ENCODE measurements around the gene SP110.
A peak's percentile ranks its signal among the peaks of the same experiment; 100 is the strongest.
"Not testable (repeated sequence)": the region's sequence is repeated elsewhere in the genome, so short reads cannot be mapped to it uniquely, and the experiment has no call there.

Gene SP110

DNA sequence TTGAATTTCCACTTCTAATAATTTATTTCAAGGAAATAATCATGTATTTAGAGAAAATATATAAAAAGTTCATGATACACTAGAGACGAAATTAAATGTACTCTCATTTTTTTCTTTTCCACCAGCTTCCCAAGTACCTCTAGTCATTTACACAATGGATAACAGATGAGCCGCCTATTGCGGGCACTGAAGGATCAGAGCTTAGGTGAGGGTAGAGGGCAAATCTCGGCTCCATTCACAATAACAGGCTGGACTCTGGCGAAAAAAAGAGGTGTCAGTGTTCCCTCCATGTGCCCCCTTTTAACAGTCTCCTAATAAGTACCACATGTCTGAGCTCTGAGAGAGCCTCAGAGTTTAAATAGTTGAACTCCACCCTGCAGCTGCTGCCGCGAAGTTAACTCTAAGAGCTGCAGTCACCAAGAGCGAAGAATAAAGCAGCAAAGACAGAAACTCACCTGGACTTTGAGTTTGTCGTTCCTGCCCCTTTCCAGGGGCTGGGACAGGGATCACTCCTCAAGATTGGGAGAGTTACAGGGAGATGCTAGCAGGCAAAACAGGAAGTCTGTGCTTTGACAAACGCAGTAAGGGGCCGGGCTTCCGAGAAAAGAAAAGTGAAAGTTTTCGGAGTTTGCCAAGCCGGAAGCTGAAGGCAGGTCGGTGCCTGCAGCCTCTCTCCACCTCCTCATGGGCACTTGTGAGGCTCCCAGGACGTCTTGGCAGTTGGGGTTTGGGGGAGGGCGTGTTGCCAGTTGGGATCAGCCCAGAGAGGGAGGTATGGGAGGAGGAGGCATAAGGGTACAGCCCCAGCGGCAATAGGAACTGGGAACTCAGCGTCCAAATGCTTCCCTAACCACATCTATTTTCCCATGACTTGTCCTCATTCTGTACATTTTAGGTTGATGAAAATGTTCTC is at the start of gene SP110:
TSS of gene SP110 (minus strand) at position 566 of the 913 bp plus-strand sequence. CDS start 3,057 bp downstream, outside the sequence.
- peak; percentile 42 for DNase-seq (ENCODE audit: low read depth, low spot score)

DNA sequence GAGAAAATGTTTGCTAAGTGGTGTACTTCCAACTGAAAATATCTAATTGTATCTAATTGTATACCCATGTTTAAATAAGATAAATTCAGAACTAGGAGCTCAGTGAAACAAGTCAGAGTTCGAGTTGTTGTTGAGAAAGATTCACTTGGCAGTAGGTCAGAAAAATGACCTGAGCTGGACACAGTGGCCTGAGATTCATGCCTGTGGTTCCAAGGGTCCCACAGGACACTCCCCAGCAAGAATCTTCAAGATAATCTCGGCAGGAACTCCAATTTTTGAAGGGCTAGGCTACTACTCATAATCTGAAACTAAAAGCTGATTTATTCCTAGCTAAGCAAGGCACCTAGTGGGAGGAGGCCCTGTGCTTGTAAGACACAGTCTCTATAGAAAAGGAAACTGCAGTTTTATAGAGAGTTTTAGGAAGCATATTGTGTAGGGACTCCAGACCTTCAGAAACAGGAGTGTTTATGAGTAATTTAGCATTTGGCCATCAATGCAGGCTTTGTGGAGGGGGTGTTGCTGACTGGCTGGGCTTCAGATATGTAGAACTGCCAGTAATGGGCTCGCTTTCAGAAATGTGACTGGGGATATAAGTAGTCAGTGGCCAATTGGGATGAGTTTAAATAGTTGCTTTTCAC is 48.9 kb upstream of the SP110 start:
- no peak for DNase-seq (ENCODE audit: low read depth, low spot score)

- DNase-seq (ENCODE audit: low read depth, low spot score), result no peak
Observed at GRCh38 chr2:230267556-230267955, 47.8 kb upstream of the SP110 start.

GRCh38 chr2:230267059-230267458 is 47.3 kb upstream of the SP110 start:
- DNase-seq (ENCODE audit: low read depth, low spot score), result no peak

DNA sequence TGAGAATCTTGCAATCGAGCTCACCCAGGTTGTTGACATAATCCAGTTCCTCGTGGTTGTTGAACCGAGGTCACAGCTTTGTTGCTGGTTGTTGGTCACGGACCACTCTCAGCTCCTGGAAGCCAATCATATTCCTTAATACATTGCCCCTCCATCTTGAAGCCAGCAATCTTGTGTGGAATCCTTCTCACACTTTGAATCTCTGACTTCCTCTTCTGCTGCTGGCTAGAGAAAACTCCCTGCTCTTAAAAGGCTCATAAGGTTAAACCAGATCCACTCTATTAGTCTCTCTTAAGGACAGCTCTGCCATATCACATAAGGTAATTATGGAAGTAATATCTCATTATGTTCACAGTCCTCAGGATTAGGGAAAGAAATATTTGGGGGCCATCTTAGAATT is 46.9 kb upstream of the SP110 start:
- DNase-seq (ENCODE audit: low read depth, low spot score), result no peak

- not testable (repeated sequence) for DNase-seq (ENCODE audit: low read depth, low spot score)
Observed at GRCh38 chr2:230264945-230265344, 45.2 kb upstream of the SP110 start.

- no peak for DNase-seq (ENCODE audit: low read depth, low spot score)
Observed at GRCh38 chr2:230262246-230262645, 42.5 kb upstream of the SP110 start.

DNA sequence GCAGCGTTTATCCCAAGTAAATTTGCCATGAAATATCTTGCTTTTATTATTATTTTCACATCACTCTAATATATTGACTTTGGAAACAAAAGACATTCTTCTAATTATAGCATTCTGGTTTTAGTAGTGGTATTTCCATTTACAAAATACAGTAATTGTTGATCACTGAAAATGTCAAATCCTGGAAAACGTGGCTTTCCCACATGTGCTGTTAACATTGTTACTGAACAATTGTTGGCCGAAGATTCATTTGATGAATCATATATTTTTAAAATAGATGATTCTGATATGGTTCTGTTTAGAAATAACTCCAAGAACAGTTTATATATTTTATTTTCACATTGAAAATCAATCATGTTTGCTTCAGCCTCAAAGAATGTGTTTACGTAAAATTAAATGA is 38.7 kb upstream of the SP110 start:
- DNase-seq (ENCODE audit: low read depth, low spot score), result no peak

GRCh38 chr2:230256733-230257332 is 37.0 kb upstream of the SP110 start:
- DNase-seq (ENCODE audit: low read depth, low spot score), result no peak

DNA sequence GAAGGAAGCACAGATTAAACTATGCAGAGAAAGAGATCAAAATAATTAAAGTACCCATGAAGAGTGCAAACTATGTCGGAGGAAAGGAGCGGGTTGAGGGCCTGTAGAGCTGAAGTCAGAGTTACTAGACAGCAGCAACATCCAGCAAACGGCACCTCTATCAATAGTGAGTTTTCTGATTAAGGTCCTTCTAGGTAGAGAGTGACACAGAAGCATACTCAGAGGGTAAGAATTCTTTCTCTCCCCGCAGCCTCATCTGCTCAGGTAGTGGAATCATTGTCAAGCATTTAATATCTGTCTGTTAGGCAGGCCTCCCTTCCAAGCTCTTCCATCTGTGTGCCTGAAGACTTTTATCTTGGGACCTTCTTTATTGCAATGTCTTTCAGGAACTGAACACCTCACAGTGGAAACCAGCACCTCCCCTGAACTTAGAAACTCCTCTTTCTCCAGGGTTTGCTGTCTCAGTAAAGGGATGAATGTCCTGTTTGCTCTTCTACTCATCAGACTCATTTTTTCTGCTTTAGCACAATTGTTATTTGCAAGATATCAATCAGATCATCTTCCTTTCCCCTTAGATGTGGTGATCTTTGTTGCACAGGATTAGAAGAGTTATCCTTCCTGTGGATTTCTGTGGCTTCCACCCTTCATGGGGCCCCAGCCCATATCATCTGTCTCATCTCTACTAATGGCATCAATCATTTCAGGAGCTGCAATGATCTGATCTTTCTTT is 34.5 kb upstream of the SP110 start:
- DNase-seq (ENCODE audit: low read depth, low spot score), result no peak

- no peak for DNase-seq (ENCODE audit: low read depth, low spot score)
Observed at GRCh38 chr2:230250231-230250630, 30.4 kb upstream of the SP110 start.

DNA sequence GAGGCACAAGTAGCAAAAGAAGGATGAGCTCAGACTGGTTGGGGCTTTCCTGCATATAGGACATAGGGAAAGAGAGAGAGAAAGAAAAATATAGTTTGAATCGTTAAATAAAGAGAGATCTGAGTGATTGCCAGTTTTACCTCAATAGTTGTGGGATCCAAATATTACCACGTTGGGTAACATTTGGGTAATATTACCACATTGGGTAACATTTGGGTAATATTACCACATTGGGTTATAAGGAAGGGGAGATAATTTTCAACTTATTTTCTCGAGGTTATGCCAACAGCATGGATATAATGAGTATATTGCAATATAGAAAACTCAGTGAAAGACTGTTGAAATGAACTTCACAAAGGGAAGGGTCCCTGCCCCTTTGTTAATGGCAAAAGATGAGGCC is 26.4 kb upstream of the SP110 start:
- no peak for DNase-seq (ENCODE audit: low read depth, low spot score)

GRCh38 chr2:230244211-230244610 is 24.4 kb upstream of the SP110 start:
- no peak for DNase-seq (ENCODE audit: low read depth, low spot score)

GRCh38 chr2:230234845-230235244 is 15.1 kb upstream of the SP110 start:
- no peak for DNase-seq (ENCODE audit: low read depth, low spot score)

DNA sequence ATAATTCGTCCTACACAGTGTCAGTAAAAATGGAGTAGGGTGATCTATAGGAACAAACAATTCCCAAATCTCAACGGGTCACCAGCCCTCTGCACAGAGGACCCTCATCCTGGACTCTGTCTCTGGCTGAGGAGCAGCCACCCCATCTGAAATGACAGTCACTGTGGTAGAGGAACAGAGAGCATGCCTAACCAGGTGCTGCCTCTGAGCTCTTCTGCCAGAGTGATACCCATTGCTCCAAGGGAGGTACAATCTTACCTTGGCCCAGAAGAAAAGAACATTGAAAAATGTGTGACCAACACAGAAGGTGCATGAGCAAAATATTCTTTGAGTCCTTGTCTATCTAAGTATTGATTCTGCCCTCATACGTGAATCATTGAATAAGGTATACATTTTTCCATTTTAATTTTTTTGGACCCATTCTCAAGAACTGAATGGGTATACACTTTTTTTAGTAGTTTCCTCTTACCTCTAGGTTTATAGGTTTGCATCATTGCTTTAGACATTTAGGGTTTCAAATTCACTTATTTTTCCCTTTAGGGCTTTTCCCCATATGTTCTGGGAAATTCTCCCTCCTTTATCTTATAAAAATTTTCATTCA is 14.4 kb upstream of the SP110 start:
- DNase-seq (ENCODE audit: low read depth, low spot score), result no peak

DNA sequence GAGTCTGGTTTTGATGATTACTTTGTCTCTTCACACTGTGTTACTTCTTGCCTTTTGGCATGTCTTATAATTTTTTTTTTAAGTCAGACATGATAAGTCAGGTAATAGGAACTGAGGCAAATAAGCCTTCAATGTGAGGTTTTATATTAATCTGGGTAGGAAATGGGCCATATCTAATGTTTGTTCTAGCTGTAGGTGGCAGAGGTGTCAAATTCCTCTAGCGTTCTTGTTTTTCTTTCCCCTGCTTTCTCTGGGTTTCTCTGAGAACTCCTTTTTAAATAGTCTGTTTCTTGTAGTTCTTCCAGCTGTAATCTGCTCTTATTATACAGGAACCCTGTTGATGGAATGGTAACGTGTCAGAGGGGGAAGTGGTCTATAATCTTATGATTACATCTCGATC is 11.5 kb upstream of the SP110 start:
- no peak for DNase-seq (ENCODE audit: low read depth, low spot score)

DNA sequence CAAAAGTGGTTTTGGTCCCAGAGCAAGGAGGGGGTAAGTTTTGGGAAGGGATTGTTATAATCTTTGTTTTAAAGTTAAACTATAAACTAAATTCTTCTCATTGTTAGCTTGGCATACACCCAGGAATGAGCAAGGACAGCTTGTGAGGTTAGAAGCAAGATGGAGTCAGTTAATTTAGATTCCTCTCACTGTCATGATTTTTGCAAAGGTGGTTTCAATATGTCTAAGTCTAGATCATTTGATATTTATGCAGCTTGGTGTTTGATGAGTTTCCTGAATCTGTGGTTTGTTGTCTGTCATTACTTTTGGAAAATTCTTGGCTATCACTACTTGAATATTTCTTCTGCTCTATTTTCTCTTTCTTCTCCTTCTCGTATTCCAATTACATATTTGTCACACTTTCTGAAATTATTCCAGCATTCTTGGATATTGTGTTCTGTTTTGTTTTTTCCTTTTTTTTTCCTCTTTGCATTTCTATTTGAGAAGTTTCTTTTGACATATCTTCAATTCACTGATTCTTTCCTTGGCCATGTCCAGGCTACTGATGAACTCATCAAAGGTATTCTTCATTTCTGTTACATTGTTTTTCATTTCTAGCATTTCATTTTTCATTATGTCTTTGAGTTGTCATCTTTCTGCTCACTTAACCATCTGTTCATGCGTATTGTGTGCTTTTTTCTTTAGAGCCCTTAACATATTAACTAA is 10.9 kb upstream of the SP110 start:
- DNase-seq (ENCODE audit: low read depth, low spot score), result no peak

- DNase-seq (ENCODE audit: low read depth, low spot score), result no peak
Observed at GRCh38 chr2:230230087-230230486, 10.3 kb upstream of the SP110 start.

DNA sequence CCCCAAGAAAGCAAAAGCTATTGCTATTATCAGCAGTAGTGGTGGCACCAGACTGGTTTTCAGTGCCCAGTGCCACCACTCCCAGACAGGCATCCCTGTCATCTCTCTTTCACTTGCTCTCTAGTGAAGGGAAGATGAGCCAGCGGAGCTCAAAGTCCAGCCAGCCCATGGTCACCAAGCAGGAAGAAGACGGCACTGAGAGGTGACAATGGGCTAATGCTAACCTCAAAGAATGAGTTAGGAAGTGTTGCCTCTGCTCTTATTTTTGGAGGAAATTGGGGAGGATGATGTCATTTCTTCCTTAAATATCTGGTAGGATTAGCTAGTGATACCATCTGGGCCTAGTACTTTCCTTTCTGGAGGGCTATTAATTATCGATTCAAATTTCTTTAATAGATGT is 7.4 kb upstream of the SP110 start:
- DNase-seq (ENCODE audit: low read depth, low spot score), result no peak

DNA sequence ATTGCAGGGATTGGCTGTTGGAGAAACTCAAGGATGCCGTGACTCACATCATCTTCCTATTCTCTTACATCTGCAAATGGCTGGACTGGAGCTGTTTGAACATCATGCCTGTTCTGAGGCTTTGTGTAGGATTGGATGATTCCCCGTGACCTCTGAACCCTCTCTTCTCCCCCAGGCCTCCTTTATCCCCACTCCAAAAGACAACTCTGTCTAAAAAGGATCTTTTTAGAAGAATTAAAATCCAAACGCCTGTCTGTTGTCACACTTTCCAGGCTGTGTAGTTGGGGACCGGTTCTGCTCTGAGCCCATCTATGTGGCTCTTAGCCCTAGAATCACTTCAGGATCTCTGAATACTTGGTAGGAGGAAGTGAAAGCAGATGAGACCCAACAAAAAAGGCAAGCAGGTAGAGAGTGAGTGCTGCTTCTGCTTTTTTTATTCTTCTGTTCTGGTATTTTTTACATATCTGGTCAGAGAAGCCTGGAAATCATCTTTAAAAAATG is 6.3 kb upstream of the SP110 start:
- no peak for DNase-seq (ENCODE audit: low read depth, low spot score)

DNA sequence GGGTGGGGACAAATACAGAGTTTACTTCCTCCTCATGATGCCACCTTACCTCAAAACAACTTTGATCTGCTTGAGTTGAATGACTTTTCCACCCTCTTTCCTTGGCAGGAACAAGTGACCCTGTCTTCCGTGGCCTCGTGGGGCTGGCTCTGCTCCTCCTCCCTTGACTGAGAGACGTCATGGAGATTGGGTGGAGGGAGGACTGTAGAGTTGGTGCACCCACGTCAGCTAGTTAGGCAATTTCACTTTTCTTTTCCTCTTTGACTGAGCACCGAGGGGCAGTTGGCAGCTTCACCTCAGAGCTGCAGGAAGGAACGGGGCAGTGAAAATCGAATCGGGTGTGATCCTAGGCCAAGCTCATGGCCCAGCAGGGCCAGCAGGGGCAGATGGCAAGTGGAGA is 5.7 kb upstream of the SP110 start, which contains the start of gene SP140:
TSS of gene SP140 (plus strand) at position 251 of the 400 bp plus-strand sequence. CDS start at position 360, 109 bp downstream.
- no peak for DNase-seq (ENCODE audit: low read depth, low spot score)
